ENCODE results near the gene HOXA6. TPM values are rescaled to one million over a fixed set of nuclear protein-coding genes. Genes with fewer than 3 reads are reported as not detected.

The HOXA6 gene
- total RNA-seq, 1 donor: not detected

DNA sequence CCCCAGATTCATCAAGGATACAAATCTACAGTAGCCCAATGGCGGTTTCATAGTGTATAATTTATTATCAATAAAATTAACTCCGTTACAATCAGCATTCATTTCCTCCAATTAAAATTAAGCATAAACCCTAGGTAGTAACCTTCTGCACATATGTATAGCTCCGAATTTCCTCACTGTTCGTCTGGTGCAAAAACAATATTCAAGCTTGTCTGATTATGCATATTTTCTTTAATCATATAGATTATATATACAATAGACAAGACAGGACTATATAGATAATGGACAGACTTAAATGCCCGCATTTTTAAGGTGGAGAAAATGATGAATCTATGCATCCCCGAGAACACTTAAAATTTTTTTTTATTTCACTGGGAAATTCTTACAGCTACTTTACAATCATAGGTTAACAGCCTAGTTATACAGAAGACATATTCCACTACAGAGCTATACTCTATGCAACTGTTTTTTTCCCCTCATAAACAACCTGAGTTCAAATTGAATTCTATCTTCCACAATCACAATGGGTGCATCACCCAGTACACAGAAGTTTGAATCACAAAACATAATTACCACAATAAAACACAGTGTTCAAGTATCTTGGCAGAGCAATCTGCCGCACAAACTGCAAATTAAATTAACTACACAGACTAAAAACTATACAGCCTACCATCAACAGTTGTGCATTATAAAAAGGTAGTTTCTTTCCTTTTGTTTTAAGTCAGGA is 15.2 kb upstream of the HOXA6 start:
- Histone ChIP-seq H3K9me3 (ENCODE audit: low read depth, low read length) (no peaks in the 10 kb centered on the region), H3K27me3 (ENCODE audit: insufficient read depth, low read length) (peaks cover 93% of the 10 kb centered on the region), H3K4me3 (ENCODE audit: low read length) (no peak overlapping the region), H3K4me1 (ENCODE audit: insufficient read depth, low read length) (peaks cover 69% of the 10 kb centered on the region)

DNA sequence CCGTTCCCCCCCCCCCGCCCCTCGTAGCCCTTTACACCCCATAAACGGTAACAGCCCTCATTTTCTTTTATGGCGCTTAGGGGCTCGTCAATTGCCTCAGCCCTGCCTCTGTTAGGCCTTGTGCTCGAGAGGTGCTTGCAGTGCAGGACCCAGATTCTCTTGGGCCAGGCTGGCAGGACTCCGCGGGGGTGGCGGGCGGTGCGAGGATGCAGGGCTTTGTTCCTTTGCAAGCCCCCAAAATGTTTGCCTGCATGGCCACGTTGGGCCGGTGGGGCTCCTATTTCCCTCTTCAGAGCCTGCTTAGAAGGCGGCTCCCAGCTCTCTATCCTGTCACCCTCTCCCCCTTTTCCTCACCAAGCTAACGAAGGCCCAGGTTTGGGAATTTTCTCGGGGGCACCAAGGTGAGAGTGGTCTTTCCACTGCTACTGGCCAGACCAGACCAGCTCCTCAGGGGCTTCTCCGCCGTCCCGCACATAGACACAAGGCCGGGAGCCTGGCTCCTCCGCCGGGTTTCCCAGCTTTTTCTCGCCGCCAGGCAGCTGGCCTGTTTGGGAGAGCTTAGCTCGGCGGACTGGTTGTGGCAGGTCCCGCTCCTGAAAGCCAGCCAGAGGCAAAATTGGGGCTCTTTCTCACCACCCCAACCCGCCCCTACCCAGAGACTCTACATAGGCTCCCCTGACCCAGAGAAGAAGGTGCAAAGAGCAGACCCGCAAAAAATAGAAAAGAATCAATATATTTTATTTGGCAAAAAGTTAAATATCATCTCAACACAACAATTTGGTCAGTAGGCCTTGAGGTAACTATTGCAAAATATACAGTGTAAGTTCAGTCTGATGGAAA is 14.4 kb upstream of the HOXA6 start:
- Histone ChIP-seq H3K4me1 (ENCODE audit: insufficient read depth, low read length) (peaks cover 64% of the 10 kb centered on the region), H3K9me3 (ENCODE audit: low read depth, low read length) (no peaks in the 10 kb centered on the region), H3K27me3 (ENCODE audit: insufficient read depth, low read length) (peaks cover 93% of the 10 kb centered on the region), H3K4me3 (ENCODE audit: low read length) (no peak overlapping the region)

DNA sequence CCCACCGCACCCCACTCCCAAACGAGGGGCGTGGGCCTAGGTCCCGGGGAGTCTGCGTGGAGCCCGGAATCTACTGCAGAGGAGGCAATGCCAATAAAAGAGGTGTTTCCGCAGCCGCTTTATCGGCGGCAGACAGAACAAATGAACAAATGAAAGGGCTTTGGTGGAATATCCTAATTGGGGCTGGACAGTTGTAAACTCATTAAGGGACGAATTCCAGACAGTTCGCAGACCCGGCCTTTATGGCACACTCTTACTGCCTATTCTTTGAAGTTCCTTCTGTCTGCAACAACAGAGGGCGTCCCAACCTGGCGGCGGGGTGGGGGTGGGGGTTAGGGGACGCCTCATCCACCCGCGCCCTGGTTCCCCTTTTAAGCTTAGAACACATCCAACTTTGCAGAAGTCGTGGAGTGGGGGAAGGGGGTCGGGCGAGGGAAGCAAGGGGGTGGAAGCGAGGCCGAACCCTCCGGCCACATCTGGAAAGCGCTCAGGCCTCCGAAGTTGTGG is 13.7 kb upstream of the HOXA6 start:
- Histone ChIP-seq H3K4me3 (ENCODE audit: low read length) (peak overlapping the region; percentile 47), H3K4me1 (ENCODE audit: insufficient read depth, low read length) (peaks cover 61% of the 10 kb centered on the region), H3K27me3 (ENCODE audit: insufficient read depth, low read length) (peaks cover 91% of the 10 kb centered on the region), H3K9me3 (ENCODE audit: low read depth, low read length) (no peaks in the 10 kb centered on the region)

DNA sequence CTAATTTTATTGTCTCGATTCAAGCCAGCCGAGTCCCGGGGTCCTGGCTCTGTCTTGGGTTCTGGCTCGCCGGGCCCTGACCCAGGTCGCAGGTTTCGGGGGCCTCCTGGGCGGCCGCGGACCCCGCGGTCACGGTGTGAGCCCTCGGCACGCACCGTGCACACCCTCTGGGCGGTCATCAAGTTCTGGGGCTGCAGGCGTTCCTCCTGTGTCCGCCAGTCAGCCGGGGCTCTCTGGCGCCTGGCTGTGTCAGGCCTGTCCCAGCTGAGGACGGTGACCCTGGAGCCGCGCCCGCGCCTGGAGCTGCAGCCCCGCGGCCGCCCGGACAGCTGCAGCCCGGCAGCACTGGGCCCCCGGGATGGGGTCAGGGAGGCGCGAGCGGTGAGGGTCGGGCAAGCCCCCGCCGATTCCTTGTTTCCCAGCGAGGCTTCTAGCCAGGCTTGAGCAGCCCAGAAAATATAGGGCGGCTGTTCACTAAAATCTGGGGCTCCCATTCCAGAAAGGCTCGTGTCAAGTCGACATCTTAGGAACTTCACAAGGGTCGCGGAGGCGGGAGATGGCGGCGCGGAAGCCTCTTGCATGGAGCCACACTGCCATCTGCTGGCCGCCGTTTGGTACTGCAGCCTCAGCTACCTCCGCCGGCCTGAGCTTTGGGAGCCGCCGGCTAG is 13.1 kb upstream of the HOXA6 start:
- Histone ChIP-seq H3K4me1 (ENCODE audit: insufficient read depth, low read length) (peaks cover 61% of the 10 kb centered on the region), H3K9me3 (ENCODE audit: low read depth, low read length) (no peaks in the 10 kb centered on the region), H3K27me3 (ENCODE audit: insufficient read depth, low read length) (peaks cover 91% of the 10 kb centered on the region), H3K4me3 (ENCODE audit: low read length) (peak overlapping the region; percentile 47)

DNA sequence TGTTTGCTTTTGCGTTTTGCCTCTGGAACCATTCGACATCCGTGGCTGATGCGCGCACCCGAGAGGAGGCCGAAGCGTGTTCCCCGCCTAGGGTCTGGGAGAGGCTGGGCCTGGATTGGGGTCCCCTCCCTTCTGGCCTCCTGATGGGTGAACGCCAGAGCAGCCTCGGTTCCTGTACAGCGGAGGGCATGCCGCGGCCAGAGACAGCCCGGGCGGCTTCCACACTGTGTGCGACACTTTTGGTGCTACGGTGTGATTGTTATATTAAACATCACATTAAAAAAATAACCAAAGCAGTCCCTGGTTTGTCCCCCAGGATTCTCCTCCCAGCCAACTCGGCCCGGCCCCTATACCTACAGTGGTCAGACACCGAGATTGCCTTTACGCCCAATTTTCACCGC is 12.6 kb upstream of the HOXA6 start:
- peaks cover 91% of the 10 kb centered on the region for H3K27me3 ChIP-seq (ENCODE audit: insufficient read depth, low read length)
- no peaks in the 10 kb centered on the region for H3K9me3 ChIP-seq (ENCODE audit: low read depth, low read length)
- peak overlapping the region; percentile 47 for H3K4me3 ChIP-seq (ENCODE audit: low read length)
- H3K4me1 ChIP-seq (ENCODE audit: insufficient read depth, low read length): peaks cover 61% of the 10 kb centered on the region

DNA sequence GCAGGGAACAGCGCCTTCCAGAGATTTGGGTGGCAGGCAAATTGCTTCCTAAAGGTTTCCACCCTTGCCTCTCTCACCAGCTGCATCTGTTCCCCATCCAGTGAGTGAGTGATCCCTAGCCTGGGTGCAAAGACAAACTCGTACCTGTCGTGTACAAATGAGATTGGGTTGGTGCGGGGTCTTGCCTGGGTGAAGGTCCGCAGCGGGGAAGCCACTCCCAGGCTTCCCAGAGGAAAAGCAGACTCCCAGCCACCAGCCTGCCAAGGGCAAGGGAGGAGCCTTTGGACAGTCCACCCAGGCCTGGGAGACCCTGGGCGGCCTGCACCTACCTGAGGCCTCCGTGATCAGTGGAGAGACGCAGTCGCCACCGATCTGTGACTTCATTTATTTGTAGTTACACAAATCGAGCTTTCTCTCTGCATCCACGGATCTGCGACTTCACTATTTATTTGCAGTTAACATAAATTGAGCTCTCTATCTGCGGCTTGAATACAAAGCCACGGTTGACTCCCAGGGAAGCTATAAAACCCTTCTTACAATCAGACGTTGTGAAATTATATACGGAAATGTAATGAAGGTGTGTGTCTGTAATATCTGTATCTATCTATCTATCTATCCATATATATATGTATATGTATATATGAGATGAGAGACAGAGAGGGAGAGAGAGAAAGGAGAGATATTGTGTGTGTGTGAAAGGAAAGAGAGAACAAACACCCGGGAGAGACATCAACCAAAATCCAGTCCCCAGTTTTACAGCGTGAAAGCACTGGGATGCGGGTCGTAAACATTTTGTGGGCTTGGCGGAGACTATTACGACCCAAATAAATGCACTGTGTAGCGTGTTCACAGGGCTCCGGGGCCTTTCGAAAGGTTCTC is 11.9 kb upstream of the HOXA6 start:
- H3K27me3 ChIP-seq (ENCODE audit: insufficient read depth, low read length): peaks cover 91% of the 10 kb centered on the region
- H3K4me1 ChIP-seq (ENCODE audit: insufficient read depth, low read length): peaks cover 61% of the 10 kb centered on the region
- H3K4me3 ChIP-seq (ENCODE audit: low read length): no peak overlapping the region
- H3K9me3 ChIP-seq (ENCODE audit: low read depth, low read length): no peaks in the 10 kb centered on the region

GRCh38 chr7:27158436-27159265 is 11.1 kb upstream of the HOXA6 start:
- Histone ChIP-seq H3K9me3 (ENCODE audit: low read depth, low read length) (no peaks in the 10 kb centered on the region), H3K27me3 (ENCODE audit: insufficient read depth, low read length) (peaks cover 91% of the 10 kb centered on the region), H3K4me1 (ENCODE audit: insufficient read depth, low read length) (peaks cover 53% of the 10 kb centered on the region), H3K4me3 (ENCODE audit: low read length) (no peak overlapping the region)

DNA sequence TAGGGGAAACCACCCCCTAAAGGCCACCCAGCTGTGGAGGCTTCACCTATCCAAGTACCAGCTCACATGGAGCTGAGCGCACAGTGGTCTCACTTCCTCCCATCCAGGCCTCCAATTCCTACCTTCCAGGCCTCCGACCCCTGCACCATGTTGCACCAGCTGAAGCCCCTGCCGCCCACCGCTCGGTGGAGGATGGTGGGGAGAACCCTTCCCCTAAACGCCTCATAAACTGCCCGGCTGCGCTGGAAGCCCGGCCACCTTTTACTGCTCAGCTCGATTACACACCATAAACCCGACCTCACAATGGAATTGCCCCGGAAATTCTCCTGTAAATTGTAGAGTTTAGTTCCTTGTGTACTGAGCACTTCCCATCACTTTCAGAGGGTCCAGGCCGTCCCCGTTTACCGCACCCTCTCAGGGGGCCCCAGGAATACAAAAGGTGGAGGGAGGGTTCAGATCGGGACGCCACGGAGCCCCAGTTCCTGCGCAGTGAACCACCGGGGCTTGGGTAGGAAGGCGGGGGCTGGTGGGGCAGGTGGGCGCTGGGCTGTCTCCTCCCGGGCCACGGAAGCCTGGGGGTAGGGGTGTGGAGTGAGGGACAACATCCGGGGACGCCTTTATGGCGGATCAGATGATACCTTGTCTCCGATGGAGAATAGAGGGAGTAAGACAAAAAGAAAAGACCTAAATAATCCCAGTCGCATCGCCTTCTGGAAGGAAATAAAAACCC is 10.3 kb upstream of the HOXA6 start:
- Histone ChIP-seq H3K27me3 (ENCODE audit: insufficient read depth, low read length) (peaks cover 91% of the 10 kb centered on the region), H3K4me3 (ENCODE audit: low read length) (no peak overlapping the region), H3K9me3 (ENCODE audit: low read depth, low read length) (no peaks in the 10 kb centered on the region), H3K4me1 (ENCODE audit: insufficient read depth, low read length) (peaks cover 49% of the 10 kb centered on the region)

DNA sequence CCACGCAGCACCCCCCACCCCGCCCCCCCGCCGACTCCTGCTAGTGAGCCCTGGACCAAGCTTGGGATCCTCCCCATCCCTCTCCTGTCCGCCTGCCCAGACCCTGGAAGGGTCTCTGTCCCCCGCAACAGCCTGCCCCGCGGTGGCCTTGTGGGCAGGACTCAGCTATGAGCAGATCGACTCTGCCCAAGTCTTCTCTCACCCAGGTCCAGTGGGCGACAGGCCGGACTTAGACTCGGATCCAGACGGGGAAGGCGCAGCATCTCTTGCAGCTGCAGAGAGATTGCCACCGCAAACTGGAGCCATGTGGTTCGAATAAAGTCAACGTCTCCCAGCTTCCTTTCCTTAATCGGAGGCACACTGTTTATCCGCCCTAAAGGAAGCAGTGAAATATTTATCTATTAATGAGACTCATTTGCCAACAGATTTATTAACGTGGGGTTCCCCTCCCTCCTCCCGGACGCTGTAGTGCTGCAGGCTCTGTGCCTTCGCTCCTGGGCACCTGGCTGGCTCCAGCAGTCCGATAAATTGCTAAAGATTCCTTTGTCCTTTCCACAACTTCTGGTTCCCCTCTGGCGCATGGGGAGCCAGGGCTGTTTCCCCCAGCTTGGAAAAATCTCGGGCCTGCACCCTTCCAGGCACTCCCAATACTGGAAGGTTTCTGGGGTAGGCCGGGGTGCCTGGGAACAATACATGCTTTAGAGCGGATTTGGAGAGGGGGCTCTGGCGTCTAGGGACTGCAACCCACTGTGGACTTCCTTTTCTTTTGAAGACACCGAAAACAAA is 9.5 kb upstream of the HOXA6 start:
- H3K4me3 ChIP-seq (ENCODE audit: low read length): no peak overlapping the region
- H3K4me1 ChIP-seq (ENCODE audit: insufficient read depth, low read length): peaks cover 56% of the 10 kb centered on the region
- H3K9me3 ChIP-seq (ENCODE audit: low read depth, low read length): no peaks in the 10 kb centered on the region
- peaks cover 91% of the 10 kb centered on the region for H3K27me3 ChIP-seq (ENCODE audit: insufficient read depth, low read length)

- Histone ChIP-seq H3K4me1 (ENCODE audit: insufficient read depth, low read length) (peaks cover 57% of the 10 kb centered on the region), H3K4me3 (ENCODE audit: low read length) (no peak within 1 kb of the TSS), H3K27me3 (ENCODE audit: insufficient read depth, low read length) (peaks cover 92% of the 10 kb centered on the region), H3K9me3 (ENCODE audit: low read depth, low read length) (no peaks in the 10 kb centered on the region)
These were observed 8.9 kb upstream of the HOXA6 start, which contains the start of gene HOXA7 for GRCh38 chr7:27156508-27156898. Gene HOXA7 (minus strand): TSS chr7:27156675. CDS start chr7:27156545, 130 bp downstream.

DNA sequence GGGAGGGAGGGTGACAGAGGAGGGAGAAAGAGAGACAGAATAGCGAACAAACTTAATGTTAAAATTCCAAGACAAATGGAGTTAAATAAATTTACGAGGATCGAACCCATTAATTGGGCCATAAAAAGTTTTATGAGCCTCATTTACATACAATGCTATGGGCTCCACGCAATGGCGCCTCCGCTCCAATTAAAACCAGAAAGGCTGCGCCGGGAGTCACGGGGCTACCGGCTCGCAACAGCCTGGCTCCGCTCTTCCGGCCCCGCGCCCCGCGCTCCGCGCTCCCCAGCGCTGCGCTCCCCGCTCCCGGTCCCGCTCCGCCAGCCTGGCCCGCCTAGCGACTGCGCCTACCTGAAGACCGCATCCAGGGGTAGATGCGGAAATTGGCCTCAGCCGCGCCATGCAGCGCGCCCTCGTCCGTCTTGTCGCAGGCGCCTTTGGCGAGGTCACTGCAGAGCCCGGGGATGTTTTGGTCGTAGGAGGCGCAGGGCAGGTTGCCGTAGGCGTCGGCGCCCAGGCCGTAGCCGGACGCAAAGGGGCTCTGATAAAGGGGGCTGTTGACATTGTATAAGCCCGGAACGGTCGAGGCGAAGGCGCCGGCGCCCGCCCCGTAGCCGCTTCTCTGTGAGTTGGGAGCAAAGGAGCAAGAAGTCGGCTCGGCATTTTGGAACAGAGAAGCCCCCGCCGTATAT is 8.4 kb upstream of the HOXA6 start:
- no peaks in the 10 kb centered on the region for H3K9me3 ChIP-seq (ENCODE audit: low read depth, low read length)
- H3K4me3 ChIP-seq (ENCODE audit: low read length): no peak overlapping the region
- H3K27me3 ChIP-seq (ENCODE audit: insufficient read depth, low read length): peaks cover 97% of the 10 kb centered on the region
- peaks cover 59% of the 10 kb centered on the region for H3K4me1 ChIP-seq (ENCODE audit: insufficient read depth, low read length)

All from mononuclear cell (primary cell).